Dedifferentiated amniotic fluid mesenchymal stem cell (primary cell): ENCODE measurements around the gene EZR.
"Not testable (repeated sequence)": the region's sequence is repeated elsewhere in the genome, so short reads cannot be mapped to it uniquely, and the experiment has no call there.

Source experiments
- DNase-seq: peaks from one replicate; pipeline ENCODE4 v3.0.0-alpha.2; 2016; ENCODE audit errors: extremely low spot score

EZR gene

GRCh38 chr6:158841358-158841757, 22.2 kb upstream of the EZR start:
- no peak for DNase-seq

- no peak for DNase-seq
Observed at GRCh38 chr6:158840465-158840864, 21.3 kb upstream of the EZR start.

DNA sequence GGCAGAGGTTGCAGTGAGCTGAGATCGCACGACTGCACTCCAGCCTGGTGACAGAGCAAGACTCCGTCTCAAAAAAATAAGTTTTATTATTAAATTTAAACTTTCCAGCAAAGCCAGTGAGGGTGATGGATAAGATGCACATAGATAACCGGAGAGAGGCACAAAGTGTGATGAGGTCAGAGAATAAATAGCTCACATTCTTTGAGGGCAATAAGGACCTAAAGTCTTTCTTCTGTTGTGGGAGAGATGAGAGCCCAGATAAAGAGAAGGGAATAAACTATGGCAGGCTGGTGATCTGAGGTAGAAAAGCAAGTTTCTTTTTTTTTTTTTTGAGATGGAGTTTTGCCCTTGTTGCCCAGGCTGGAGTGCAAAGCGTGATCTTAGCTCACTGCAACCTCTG, 20.6 kb upstream of the EZR start:
- no peak for DNase-seq

DNA sequence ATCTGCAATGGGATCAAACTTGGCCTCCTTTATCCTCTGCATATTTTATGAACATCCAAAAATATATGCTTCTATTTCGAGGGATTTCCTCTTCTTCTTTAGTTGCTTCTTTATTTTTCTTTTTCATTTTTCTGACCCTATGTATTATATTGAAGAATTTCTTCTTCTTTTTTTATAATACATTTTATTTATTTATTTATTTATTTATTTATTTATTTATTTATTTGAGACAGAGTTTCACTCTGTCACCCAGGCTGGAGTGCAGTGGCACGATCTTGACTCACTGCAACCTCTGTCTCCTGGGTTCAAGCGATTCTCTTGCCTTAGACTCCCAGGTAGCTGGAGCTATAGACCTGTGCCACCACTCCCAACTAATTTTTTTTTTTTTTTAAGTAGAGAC, 19.6 kb upstream of the EZR start:
- not testable (repeated sequence) for DNase-seq

DNA sequence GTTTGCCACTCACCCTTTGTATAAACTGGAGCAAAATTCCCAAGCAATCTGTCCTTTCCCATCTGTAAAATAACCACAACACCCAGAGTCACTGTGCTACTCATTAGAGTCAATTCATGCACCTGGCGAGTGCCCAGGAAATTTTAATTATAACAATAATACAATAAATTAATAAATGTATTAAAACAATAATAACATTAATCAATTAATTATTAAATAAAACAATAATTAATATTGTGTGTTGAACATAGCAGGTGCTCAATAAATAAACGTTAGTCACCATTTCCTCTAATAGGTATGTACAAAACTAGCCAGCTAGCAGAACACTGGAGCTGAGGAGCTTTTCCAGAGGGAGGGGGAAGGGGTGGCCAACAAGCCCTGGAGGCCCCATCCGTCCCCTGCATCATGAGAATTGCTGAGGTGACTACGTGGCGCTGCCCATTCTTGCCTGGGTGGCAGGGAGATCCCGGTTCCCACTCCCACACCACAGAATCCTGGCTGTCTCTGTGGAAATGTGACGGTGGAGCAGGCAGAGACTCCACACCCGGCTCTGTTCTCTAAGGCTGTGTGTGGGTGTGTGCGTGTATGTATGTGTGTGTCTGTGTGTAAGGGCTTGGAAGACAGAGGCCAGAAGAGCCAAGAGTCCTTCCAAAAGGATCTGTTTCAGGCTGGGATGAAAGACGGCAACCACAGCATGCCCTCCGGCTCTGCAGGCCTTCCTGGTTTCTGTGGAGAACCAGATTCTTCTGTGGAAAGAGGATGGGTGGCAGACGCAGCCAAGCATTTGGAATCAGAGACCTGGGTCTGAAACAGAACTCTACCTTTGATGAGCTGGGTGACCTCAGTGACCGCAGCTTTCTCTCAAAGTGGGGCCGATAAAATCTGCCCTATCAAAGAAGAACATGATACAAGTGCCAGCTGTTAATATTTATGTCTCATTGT, 18.8 kb upstream of the EZR start:
- peak; percentile 45 for DNase-seq

GRCh38 chr6:158836625-158837311, 17.6 kb upstream of the EZR start:
- DNase-seq, result no peak

- no peak for DNase-seq
Observed at GRCh38 chr6:158835616-158836221, 16.6 kb upstream of the EZR start.

DNA sequence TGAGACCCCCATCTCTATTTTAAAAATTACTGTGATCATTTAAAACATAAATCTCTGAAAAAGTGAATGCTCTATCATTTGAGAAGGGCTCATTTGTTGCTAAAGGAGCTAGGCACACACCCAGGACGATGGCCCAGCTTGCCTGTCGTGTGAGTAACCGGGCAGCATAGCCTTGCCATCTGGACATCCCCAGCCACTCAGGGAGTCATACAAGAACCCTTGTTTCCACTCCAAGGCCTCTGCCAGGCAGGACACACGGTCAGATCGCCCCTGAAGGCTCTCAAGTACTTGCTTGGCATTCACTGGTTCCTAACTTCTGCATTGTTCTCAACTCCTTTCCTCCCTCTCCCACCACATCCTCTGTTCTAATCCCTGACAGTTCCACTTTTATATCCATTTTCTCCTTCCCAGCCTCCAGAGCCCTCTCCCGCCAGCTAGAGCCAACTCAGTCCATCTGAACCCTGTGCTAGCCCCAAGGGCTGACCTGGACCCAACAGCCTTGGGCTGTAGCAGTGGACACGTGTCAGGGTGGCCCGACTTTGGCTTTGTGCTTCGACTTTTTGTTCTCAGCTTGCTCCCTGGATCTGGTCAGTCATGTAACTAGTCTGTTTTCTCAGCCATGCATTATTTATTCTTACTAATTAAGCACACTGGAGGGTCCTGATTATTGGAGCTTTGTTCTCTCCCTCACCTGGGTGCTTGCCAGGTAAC, 15.7 kb upstream of the EZR start:
- no peak for DNase-seq

DNA sequence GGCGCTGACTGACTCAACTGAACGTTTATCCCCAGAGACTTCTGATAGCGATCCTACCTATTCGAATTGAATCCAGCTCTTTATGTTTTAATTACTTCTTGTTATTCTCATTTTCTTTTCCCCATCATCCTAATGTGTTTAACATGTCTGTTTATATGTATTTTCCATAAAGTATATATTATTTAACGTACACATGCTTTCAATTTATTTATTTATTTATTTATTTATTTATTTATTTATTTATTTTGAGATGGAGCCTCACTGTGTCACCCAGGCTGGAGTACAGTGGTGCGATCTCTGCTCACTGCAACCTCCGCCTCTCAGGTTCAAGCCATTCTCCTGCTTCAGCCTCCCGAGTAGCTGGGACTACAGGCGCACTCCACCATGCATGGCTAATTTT, 13.6 kb upstream of the EZR start:
- DNase-seq, result not testable (repeated sequence)

- no peak for DNase-seq
Observed at GRCh38 chr6:158832026-158832425, 12.9 kb upstream of the EZR start.

DNA sequence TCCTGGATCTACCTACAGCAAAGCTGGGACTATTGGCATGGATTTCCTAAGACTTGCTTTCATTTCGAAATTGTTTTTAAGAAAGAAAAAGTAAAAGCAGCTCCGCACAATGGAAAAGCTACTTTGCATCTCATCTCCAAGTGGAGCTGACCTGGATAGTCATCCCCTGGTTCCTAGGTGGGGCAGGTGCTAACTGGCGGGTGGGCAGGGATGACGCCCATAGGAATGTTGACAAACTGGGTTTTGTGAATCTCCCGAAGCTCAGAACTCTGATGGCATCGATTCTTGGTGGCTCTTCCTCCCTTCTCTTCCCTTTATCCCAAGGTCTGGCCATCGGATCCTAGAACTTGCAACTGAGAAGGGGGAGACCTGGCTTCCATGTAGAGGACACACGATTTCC, 12.4 kb upstream of the EZR start:
- no peak for DNase-seq

- DNase-seq, result no peak
Observed at GRCh38 chr6:158830736-158831135, 11.6 kb upstream of the EZR start.

DNA sequence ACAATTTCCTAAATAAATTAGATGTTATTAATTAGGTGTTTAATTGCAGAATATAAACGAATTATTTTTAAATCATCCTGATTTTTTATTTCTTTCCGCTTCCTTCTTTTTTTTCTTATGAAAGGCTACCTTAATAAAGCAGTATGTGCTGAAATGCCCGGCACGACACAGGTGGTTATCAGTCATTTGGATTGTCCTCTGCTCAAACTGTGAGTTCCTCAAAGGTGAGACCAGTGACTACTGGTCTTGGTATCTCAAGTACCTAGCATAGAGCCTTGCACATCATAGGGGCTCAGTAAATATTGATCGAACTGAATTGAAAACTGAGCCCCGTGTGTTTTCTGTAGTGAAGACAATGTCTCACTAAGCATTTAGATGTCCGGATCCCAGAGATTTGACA, 9.6 kb upstream of the EZR start:
- no peak for DNase-seq

GRCh38 chr6:158826819-158827501, 7.8 kb upstream of the EZR start:
- DNase-seq, result no peak

DNA sequence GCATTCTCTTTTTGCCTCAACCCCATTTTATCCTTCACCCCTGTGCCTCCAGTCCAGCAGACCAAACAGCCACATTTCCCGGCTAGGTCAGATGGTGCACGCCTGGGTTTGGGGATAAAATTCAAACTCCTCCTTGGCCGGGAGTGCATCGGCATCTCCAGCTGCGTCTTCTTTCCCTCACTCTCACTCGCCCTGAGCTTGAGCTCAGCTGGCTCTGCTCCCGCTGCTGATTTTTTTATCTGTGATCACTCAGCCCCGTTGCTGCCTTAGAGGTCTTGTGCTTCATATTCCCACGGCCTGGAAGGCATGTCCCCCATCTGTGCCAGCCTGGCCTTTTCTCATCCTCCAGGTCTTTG, 6.8 kb upstream of the EZR start:
- no peak for DNase-seq

- no peak for DNase-seq
Observed at GRCh38 chr6:158825038-158825950, 6.1 kb upstream of the EZR start.

GRCh38 chr6:158823616-158824015, 4.4 kb upstream of the EZR start:
- not testable (repeated sequence) for DNase-seq

- DNase-seq, result no peak
Observed at GRCh38 chr6:158819977-158820622, 932 bp upstream of the EZR start.

GRCh38 chr6:158818581-158819212, 471 bp downstream of the EZR start:
- DNase-seq, result peak; percentile 77
